GM18517 (cell line): ENCODE results near the gene PCSK4.
"Not testable (repeated sequence)": the region's sequence is repeated elsewhere in the genome, so short reads cannot be mapped to it uniquely, and the experiment has no call there.

Experiments used
- ATAC-seq: cut with Tn5 transposase; IDR thresholded peaks from one replicate; pipeline ENCODE4 v1.9.1; 2021; ENCODE audit warnings: mild to moderate bottlenecking, moderate library complexity; ENCODE audit not compliant: unreplicated experiment

Gene PCSK4

DNA sequence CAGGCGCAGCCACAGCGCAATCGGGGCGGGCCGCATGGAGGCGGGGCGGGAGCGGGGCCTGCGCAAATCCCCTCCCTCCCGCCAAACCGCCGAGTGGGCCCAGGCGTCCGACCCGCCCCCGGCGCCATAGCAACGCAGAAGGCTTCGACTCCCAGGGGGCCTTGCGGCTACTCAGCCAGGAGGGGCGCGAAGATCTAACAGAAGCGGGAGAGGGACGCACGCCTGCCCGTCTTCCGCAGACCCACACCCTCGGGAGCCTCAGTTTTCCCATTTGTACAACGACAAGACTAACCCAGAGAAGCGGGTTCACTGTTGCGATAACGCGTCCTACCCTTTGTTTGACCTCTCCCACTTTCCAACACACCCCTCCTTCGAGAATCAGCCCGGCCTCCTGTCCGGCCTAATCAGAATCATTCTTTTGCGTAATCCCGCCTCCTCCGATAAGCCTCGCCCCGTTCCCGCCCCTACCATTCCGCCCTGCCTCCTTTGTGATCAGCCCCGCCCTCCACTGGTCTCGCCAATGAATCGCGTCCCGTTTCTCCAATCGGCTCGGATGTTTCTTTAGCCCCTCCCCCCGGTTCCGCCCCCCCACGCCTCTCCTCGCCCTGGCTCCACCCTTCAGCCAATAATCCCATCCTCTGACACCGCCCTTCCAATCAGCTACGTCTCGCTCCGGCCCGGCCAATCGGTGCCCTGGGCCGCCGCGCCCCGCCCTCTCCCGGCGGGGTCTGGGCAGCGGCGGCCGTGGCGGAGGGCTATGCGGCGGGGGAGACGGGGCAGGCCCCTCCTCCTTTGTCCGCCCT is at the start of gene PCSK4:
TSS of gene PCSK4 (minus strand) at position 40 of the 803 bp plus-strand sequence. CDS start at position 36, 4 bp downstream.
- peak; percentile 78 for ATAC-seq

DNA sequence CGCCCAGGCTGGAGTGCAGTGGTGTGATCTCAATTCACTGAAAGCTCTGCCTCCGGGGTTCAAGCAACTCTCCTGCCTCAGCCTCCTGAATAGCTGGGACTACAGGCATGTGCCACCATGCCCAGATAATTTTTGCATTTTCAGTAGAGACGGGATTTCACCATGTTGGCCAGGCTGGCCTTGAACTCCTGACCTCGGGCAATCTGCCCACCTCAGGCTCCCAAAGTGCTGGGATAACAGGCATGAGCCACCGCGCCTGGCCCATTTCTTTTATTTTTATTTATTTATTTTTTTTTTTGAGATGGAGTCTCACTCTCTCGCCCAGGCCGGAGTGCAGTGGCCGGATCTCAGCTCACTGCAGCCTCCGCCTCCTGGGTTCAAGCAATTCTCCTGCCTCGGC is 49.6 kb upstream of the PCSK4 start:
- ATAC-seq = not testable (repeated sequence)

DNA sequence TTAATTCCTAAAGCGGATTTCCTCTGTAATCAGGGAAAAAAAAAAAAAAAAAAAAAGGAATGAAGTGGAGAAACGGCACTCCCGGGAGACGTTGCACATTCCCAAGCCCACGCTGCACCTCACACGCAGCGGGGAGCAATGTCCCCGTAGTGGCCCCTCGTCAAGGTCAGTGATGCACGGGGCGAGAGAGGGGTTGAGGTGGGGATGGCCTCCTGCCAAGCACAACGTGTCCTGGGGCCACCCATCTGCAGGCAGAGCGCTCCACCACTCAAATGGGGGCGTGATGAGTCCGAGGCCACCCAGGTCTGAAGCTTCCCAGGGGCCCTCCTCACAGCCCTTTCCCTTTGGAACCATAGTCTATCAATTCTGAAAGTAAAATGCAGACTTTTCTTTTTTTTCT is 48.8 kb upstream of the PCSK4 start:
- ATAC-seq = no peak

DNA sequence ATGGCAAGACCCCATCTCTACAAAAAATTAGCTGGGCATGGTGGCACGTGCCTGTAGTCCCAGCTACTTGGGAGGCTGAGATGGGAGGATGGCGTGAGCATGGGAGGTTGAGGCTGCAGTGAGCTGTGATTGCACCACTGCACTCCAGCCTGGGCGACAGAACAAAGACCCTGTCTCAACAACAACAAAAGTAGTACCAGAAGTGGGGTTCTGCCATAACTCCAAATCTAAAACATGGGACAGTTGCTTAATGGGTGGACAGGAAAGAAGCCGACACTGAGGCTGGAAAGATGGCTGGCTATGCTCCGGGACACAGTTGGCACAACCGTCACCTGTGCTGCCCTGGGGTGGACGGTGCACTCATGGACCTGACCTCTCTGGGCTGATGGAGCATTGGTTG is 45.5 kb upstream of the PCSK4 start:
- ATAC-seq = not testable (repeated sequence)

DNA sequence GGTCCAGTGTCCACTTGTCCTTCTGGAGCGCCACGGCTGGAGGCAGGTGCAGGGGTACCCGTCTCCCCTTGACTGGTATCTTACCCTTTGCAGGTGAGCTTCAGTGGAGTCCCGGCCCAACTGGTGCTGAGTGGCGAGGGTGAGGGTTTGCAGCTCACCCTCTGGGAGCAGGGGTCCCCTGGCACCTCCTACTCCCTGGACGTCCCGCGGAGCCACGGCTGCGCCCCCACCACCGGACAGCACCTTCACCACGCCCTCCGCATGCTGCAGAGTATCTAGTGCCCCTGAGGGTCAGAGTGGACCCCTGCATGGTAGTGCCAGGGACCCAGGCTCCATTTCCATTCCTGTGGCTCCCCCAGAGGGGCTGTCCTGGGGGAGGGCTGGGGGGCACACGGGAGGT is 44.8 kb upstream of the PCSK4 start:
- ATAC-seq = no peak

DNA sequence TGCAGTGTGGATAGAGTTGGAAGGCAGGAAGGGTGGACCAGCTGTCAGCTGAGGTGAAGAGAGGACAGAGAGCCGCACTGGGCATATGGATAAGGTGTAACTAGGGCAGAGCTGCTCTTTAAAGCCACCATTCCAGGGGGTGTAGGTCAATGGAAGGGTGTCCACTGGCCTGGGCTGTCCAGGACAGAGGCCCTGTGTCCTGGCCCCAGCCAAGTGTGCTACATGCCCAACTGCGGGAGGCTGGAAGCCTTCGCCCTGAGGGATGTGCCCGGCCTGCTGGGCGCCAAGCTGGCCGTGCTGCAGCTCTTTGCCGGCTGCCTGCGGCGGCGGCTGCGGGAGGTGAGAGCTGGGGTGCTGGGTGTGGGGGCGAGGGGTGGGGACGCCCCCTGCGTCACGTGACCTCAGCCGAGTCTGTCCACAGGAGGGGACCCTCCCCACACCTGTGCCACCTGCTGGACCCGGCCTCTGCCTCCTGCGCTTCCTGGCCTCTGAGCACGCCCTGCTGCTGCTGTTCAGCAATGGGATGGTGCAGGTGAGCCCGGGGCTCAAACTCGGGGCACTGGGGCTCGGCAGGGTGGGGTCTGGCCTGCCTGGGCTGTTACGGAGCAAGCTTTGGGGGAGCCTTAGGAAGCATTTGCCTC is 43.5 kb upstream of the PCSK4 start:
- ATAC-seq = no peak

DNA sequence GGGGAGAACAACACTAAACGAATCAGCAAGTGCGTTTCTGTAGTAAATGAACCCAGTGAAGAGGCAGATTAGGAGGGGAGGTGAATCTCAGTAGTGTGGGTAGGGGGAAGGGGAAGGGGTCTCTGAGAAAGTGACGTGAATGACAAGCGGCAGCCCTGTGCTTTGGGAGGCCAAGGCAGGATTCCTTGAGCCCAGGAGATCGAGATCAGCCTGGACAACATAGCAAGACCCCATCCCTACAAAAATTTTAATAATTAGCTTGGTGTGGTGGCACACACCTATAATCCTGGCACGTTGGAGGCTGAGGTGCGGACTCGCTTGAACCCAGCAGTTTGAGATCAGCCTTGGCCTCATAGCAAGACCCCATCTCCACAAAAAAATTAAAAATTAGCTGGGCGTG is 41.9 kb upstream of the PCSK4 start:
- ATAC-seq = no peak

DNA sequence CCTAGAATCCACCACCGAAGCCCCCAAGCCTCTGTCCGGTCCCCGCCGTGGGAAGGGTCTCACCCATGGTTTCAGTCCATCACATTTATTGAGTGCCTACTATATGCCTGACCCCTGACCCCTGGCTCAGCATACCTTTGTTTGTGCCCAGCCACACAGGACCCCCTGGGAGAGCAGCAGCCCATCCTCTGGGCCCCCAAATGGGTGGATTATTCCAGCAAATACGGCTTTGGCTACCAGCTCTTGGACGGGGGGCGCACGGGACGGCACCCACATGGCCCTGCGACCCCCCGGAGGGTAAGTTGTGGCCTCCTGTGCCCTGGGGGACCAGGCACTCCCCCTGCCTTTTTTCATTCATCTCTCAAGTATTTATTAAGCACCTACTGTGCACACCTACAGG is 41.4 kb upstream of the PCSK4 start:
- ATAC-seq = no peak

DNA sequence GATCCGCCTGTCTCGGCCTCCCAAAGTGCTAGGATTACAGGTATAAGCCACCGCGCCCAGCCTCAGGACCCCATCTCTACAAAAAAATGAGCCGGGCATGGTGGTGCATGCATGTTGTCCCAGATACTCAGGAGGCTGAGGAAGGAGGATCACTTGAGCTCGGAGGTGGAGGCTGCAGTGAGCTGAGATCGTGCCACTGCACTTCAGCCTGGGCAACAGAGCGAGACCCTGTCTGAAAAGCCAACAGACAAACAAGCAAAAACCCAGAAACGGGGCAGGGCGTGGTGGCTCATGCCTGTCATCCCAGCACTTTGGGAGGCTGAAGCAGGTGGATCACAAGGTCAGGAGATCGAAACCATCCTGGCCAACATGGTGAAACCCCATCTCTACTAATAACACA is 40.7 kb upstream of the PCSK4 start:
- ATAC-seq = not testable (repeated sequence)

DNA sequence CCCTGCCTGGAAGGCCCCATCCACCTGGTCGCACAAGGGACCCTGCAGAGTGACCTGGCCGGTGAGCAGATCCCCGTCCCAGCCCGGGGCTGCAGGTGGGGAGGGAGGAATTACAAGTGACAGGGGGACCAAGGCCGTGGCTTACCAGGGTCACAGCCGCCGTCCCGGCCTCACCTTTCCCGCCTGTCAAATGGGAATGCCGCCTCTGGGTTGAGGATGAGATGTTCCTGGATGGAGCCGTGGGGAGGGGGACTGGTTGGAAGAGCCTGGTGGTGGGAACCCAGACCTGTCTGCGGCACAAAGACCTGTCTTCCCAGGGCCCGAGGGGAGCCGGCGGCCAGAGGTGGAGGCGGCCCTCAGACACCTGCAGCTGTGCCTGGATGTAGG is 39.3 kb upstream of the PCSK4 start:
- ATAC-seq = no peak

DNA sequence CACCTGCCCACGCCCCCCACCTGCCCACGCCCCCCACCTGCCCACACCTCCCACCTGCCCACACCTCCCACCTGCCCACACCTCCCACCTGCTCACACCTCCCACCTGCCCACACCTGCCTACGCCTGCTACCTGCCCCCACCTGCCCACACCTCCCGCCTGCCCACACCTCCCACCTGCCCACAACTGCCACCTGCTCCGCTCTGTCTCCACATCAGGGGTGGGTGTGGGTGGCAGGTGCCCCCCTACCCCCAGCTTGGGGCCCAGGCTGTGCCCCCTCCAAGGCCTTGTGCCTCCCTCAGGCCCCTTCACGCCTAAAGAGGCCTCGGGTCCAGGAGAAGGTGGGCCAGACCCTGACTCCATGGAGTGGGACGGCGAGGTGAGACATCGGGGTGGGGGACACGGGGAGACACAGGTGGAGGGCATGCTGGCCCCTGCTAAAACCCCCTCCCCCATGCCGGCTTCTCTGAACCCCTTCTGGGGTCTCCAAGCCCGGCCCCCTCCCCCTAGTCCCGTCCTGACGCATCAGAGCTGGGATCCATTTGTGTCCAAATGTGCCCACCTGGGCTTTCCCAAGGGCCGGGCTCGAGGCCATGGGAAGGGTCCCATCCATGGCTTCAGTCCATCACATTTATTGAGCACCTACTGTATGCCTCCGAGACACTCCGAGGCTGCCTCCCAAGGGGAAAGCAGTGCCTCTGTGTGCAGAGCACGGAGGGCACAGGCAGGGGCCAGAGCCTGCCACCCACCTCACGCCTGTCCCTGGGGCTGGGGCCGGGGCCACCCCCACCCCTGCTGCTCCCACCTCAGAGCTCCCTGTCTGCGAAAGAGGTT is 38.7 kb upstream of the PCSK4 start:
- no peak for ATAC-seq

DNA sequence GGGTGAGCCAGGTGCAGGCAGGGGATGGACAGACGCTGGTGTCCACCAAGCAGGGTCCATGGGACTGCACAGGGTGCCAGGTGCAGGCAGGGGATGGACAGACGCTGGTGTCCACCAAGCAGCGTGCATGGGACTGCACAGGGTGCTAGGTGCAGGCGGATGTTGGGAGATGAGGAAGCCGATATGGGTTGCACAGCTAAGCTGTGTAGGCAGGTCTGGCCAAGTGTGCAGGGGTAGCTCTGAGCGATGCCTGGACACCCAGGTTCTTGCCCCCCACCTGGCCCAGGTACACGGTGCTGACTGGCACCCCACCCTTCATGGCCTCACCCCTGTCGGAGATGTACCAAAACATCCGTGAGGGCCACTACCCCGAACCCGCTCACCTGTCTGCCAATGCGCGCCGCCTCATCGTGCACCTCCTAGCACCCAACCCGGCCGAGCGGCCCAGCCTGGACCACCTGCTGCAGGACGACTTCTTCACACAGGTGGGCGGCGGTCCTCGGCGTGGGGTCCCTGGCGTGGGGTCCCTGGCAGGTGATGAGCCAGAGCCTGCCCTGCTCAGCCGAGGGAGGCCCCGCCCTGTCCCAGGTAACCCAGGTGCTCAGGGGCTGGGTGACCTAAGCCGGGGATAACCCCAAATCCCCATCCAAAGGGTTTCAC is 37.6 kb upstream of the PCSK4 start:
- ATAC-seq = no peak

DNA sequence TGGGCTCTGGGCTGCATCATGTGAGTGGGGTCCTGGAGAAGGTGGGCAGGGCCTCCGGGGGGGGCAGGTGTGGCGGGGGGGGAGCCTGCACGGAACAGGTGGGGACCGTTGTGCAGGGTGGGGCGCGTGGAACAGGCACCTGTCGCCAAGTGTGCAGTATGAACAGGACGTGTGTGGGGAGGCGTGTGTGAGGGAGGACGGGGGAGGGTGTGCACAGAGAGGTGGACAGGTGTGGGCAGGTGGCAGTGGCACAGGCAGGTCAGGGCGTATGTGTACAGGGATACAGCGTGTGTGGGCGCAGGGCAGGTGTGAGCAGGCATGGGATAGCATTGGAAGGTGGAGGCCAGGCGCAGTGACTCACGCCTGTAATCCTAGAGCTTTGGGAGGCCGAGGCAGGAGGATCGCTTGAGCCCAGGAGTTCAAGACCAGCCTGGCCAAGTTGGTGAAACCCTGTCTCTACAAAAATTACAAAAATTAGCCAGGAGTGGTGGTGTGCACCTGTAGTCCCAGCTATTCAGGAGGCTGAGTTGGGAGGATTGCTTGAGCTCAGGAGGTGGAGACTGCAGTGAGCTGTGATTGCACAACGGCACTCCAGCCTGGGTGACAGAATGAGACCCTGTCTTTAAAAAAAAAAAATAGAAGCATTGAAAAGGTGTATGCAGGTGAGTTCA is 37.0 kb upstream of the PCSK4 start:
- no peak for ATAC-seq

DNA sequence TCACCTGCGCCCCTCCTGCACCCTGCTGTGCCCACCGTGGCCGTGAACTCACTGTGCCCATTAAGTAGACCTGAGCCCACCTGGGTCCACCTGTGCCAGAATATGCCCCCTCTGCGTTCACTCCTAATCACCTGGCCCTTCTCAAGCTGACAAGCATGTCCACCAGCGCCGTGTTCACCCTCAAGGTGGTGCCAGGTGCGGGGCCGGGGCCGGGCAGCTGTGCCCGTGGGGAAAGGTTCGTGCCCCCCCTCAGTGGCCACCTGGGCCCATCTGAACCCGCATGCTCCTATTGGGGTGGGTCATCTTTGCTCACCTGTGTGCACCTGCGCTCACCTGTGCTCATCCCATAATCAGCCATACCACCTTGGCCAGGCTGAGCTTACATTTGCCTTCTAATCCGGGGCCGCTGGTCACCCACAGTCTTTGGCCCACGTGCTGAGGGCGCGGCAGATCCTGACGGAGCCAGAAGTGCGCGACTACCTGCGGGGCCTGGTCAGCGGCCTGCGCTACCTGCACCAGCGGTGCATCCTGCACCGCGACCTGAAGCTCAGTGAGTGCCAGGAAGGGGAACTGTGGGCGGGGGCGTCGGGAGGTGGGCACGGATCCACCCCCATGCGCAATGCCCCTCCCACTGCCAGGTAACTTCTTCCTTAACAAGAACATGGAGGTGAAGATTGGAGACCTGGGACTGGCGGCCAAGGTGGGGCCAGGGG is 36.1 kb upstream of the PCSK4 start:
- no peak for ATAC-seq

DNA sequence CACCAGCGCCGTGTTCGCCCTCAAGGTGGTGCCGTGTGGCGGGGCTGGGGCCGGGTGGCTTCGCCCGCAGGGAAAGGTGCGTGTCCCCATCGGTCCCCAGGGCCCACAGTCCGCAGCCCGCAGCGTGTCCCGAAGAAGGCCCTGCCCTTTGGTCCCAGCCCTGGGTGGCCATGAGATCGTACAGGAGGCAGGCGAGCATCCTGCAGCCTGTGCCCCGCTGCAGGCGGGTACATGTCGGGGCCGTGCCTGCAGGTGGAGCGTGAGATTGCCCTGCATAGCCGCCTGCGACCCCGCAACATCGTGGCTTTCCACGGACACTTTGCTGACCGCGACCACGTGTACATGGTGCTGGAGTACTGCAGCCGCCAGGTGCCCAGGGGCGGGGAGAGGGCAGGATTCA is 35.2 kb upstream of the PCSK4 start:
- no peak for ATAC-seq

DNA sequence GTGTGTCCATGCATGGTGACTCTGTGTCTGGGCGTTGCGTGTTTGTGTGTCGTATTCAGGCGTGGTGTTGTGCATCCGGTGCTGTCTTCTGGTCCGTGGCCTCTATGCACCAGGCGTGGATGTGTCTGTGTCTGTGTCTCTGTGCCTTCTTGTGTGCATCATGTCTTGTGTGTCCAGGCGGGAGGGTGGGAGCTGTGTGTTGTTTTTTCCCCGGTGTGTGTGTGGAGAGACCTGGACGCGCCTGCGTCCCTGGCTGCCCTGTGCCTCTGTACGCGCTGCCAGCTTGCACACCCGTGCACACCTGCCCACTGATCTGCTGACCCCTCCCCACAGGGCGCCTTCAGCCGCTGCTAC is 34.8 kb upstream of the PCSK4 start:
- ATAC-seq = no peak

DNA sequence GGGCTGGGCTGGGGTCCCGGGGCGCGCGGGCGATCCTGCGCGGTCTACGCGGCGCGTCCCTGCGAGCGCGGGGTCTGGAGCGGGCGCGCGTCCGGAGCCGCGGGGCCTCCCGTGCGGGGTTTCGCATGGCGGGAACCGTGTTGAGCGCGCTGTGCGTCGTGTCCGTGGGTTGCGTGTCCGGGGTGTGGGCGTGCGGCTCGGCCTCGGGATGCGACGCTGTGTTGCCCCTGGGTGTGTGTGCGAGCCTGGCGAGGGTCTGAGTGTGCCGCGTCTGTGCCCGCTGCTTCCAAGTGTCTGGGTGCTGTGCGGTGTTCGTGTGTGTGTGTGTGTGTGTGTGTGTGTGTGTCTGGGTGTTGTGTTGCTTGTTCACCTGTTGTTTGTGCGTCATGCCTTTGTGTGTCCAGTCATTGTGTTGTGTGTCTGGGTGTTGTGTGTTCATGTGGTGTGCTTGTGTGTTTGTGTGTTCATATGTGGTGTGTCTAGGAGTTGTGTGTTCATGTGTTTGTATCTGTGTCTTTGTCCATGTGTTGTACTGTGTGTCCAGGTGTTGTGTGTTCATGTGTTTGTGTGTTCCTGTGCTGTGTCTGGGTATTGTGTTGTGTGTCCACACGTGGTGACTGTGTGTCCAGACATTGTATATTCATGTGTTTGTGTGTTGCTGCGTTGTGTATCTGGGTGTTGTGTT is 34.3 kb upstream of the PCSK4 start:
- no peak for ATAC-seq

DNA sequence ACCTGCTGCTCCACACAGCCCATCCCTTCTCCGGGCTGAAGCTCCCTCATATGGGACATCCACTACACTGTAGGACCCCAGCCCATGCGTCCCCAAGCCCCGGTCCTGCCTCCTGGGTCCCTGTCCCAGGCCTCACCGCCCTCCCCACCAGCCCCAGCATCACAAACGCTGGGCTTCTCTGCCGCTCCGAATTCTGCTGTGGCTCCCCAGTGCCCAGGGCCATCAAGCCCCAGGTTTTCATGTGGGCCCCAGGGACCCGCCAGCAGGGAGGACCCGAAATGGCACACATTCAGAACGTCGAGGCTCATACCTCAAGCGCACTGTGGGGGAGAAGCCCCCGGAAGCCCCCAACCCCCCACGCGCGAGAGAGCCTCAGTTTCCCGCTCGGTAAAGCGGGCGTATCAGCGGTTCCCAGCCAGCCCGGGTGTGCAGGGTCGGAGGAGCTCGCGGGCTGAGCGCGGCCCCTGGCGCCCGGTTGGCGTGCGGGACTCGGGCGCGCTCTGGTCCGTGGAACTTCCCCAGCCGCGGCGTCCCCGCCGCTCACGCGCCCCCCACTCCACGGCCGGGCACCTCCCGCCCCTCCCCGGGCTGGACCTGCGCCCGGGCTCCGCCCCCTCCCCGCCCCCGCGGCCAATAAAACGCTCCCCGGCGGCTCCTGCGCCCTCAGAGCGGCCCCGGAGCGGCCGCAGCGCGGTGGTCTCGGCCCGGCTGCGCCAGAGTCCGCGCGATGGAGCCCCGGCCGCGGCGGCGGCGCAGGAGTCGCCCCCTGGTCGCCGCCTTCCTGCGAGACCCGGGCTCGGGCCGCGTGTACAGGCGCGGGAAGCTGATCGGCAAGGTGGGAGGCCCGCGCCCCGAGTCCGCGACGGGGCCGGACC is 33.5 kb upstream of the PCSK4 start, which contains the start of gene PLK5:
TSS of gene PLK5 (plus strand) at position 666 of the 875 bp plus-strand sequence. CDS start 2,920 bp downstream, outside the sequence.
- no peak for ATAC-seq
